ENCODE results near the gene SPAG9. TPM values are rescaled to one million over a fixed set of nuclear protein-coding genes. Genes with fewer than 3 reads are reported as not detected.

Gene SPAG9
- total RNA-seq, 4 donors from 2014 or later: 139 to 171 (median 143) TPM

DNA sequence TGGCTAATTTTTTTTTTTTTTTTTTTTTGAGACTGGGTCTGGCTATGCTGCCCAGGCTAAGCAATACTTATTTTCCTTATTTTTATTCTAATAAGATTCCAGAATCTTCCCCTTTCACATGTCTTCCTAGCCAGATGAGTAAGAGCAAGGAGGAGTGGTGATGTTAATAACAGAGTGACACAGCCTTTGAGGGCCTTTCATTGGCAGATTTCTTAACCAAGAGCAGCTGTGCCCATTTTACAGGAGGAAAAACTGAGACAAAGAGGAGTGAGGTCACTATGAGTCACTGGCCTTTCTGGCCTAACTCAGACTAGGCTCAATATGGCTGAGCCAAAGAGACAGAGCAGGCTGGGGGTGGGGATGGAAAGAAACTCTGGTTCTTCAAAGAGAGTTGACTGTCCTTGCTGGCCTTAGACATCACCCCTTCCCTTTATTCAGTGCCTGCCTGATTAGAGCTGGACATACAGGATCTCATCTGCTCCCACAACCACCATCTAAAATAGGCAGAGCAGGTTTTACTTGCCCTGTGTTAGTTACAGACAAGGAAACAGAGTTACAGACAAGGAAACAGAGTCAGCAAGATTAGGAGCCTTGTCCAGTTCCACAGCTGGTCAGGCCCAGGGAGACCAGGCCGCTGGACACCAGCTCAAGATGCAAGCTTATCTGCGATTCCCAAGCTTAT is 204.5 kb downstream of the SPAG9 start:
- in situ Hi-C loops (cut with MboI; ENCODE audit: low sequenced_read_pairs in 4 of 4) (no loop called here), intact Hi-C loops (cut with DNase I; ENCODE audit: low total_unique reads) (no loop called here)
- ATAC-seq (no peak), DNase-seq (no peak)
- Histone ChIP-seq H3K9me3 (no peaks in the 10 kb centered on the region), H3K4me1 (peaks cover 14 to 19% of the 10 kb centered on the region in 2 donors), H3K4me3 (no peak overlapping the region), H3K36me3 (no peaks in the 10 kb centered on the region), H3K27me3 (no peaks in the 10 kb centered on the region), H3K27ac (peak overlapping the region in 2 of 4 donors; percentile 8 to 9)
- no peak for TF ChIP-seq POLR2A (IDR thresholded peaks at IDR 0.05)
- TF ChIP-seq, protein P1, sequence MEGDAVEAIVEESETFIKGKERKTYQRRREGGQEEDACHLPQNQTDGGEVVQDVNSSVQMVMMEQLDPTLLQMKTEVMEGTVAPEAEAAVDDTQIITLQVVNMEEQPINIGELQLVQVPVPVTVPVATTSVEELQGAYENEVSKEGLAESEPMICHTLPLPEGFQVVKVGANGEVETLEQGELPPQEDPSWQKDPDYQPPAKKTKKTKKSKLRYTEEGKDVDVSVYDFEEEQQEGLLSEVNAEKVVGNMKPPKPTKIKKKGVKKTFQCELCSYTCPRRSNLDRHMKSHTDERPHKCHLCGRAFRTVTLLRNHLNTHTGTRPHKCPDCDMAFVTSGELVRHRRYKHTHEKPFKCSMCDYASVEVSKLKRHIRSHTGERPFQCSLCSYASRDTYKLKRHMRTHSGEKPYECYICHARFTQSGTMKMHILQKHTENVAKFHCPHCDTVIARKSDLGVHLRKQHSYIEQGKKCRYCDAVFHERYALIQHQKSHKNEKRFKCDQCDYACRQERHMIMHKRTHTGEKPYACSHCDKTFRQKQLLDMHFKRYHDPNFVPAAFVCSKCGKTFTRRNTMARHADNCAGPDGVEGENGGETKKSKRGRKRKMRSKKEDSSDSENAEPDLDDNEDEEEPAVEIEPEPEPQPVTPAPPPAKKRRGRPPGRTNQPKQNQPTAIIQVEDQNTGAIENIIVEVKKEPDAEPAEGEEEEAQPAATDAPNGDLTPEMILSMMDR (IDR thresholded peaks at IDR 0.05 in 4 of 5, conservative IDR thresholded peaks at IDR 0.05 in 1 of 5): no peak

DNA sequence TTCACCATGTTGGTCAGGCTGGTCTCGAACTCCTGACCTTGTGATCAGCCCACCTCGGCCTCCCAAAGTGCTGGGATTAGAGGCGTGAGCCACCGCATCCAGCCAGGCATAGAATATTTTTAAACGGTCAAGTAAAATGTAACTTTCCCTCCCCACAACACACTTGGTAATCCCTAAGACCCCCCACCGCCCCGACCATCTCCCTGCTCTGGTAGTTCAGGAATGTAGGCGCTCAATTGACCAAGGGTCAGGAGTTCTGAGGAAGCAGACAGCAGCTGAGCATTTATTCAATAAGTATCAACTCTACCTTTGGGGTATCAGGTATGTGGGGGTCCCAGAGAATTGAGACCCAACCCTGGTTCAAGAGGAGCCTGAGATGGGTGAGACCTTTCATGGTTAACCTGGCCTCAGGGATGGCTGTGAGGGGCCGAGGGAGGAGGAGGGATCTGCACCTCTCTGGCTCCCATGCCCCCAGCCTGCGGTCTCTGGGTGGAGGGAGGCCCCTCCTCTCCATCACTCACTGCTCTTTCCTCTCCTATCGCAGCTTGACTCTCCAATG is 206.1 kb downstream of the SPAG9 start:
- H3K4me3 ChIP-seq: no peak overlapping the region
- no peaks in the 10 kb centered on the region for H3K36me3 ChIP-seq
- no peaks in the 10 kb centered on the region for H3K9me3 ChIP-seq
- ATAC-seq (no peak), DNase-seq (no peak)
- in situ Hi-C loops (cut with MboI; ENCODE audit: low sequenced_read_pairs in 4 of 4): no loop called here
- intact Hi-C loops (cut with DNase I; ENCODE audit: low total_unique reads): no loop called here
- no peak overlapping the region for H3K27ac ChIP-seq
- H3K27me3 ChIP-seq: no peaks in the 10 kb centered on the region
- peaks cover 10 to 12% of the 10 kb centered on the region in 2 donors for H3K4me1 ChIP-seq
- no peak for TF ChIP-seq POLR2A (IDR thresholded peaks at IDR 0.05)
- TF ChIP-seq, protein P1 (IDR thresholded peaks at IDR 0.05 in 4 of 5, conservative IDR thresholded peaks at IDR 0.05 in 1 of 5): no peak

DNA sequence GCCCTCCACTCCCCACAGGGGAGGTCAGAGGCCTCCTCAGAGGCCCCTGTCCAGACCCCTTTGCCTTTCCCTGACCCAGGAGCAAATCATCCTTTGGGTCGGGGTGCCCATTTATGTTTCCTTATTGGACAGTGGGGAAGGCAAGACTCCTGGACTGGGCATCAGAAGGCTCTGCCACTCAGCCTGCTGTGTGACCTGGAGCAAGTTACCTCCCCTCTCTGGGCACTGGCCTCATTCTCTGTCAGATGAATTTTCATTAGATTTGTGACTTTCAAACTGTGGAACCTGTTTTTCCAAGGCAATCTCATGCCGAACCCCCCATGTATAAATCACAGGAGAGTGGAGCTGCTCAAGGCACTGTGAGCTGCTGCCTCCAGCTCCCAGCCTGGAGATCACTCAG is 207.5 kb downstream of the SPAG9 start:
- intact Hi-C loops (cut with DNase I; ENCODE audit: low total_unique reads) (no loop called here), in situ Hi-C loops (cut with MboI; ENCODE audit: low sequenced_read_pairs in 4 of 4) (no loop called here)
- ATAC-seq: no peak

More for the DNA sequence above, 207.5 kb downstream of the SPAG9 start:
- peaks cover 6 to 10% of the 10 kb centered on the region in 2 donors for H3K4me1 ChIP-seq
- no peak for DNase-seq
- no peaks in the 10 kb centered on the region for H3K36me3 ChIP-seq
- no peak overlapping the region for H3K27ac ChIP-seq
- H3K27me3 ChIP-seq: no peaks in the 10 kb centered on the region
- H3K9me3 ChIP-seq: no peaks in the 10 kb centered on the region
- H3K4me3 ChIP-seq: no peak overlapping the region
- TF ChIP-seq, protein P1 (IDR thresholded peaks at IDR 0.05 in 4 of 5, conservative IDR thresholded peaks at IDR 0.05 in 1 of 5): no peak

Other genes starting within 250 kb of the SPAG9 start
- 10 to 100 TPM; 19.1 to 32.6 (median 29.2) TPM for gene NME1, start 32.7 kb upstream of the SPAG9 start, total RNA-seq
- gene NME2, start 45.5 kb upstream of the SPAG9 start, total RNA-seq: 100 to 1,000 TPM; 412 to 666 (median 508) TPM
- gene MBTD1, start 139.2 kb upstream of the SPAG9 start, total RNA-seq: 1 to 10 TPM; 4.6 to 9.8 (median 7.6) TPM
- gene UTP18, start 139.7 kb upstream of the SPAG9 start, total RNA-seq: 10 to 100 TPM; 19.0 to 29.9 (median 21.4) TPM

All from gastrocnemius medialis (tissue), 4 donors.